H1 (cell line): ENCODE results near the gene RGL2. TPM values are rescaled to one million over a fixed set of nuclear protein-coding genes. Genes with fewer than 3 reads are reported as not detected.

Source experiments
- CTCF ChIA-PET: fragments of 300-600 bp; sonication (Branson Sonifier 250); formaldehyde crosslinking; loops from one replicate; lab custom pipeline; 2021; ENCODE audit not compliant: partially characterized antibody; lab: Charles Lee
- POLR2A ChIA-PET: fragments of 300-600 bp; sonication (Branson Sonifier 250); formaldehyde crosslinking; loops from one replicate; lab custom pipeline; 2021; ENCODE audit warnings: inconsistent platforms; ENCODE audit not compliant: partially characterized antibody; lab: Charles Lee
- DNase-seq, 2 experiments: peaks; one replicate each; pipeline versions ENCODE4 v3.0.0 to v3.0.0-alpha.2; 2010 to 2022; ENCODE audit warnings: low spot score in 2 of 2, low read depth in 1 of 2, mixed read lengths in 1 of 2
- FAIRE-seq: peaks from 2 replicates; lab custom pipeline; 2011; peaks lifted over from hg19 to GRCh38; lab: Jason Lieb, UNC
- H2AFZ ChIP-seq: 2 replicates; pipeline ENCODE4 v1.8.1; 2012; ENCODE audit warnings: low read length, inconsistent platforms
- H2AK5ac ChIP-seq: 2 replicates; pipeline ENCODE4 v1.6.1; 2013; ENCODE audit warnings: low read depth, low read length
- H2BK120ac ChIP-seq: replicated peaks from 2 replicates; pipeline ENCODE3; 2013; ENCODE audit warnings: low read depth, low read length, inconsistent platforms
- H2BK12ac ChIP-seq: 2 replicates; pipeline ENCODE4 v1.6.1; 2013; ENCODE audit warnings: low read depth, low read length
- H2BK15ac ChIP-seq: 2 replicates; pipeline ENCODE4 v1.6.1; 2013; ENCODE audit warnings: low read length
- H2BK20ac ChIP-seq: 2 replicates; pipeline ENCODE4 v1.6.1; 2013; ENCODE audit warnings: low read length
- H2BK5ac ChIP-seq: 2 replicates; pipeline ENCODE4 v1.6.1; 2013; ENCODE audit warnings: low read depth, low read length
- H3K14ac ChIP-seq: 2 replicates; pipeline ENCODE4 v1.6.1; 2013; ENCODE audit warnings: inconsistent platforms; ENCODE audit not compliant: insufficient read length
- H3K18ac ChIP-seq: 2 replicates; pipeline ENCODE4 v1.6.1; 2013; ENCODE audit warnings: low read length; ENCODE audit errors: extremely low read depth
- H3K23ac ChIP-seq: 2 replicates; pipeline ENCODE4 v1.6.1; 2013; ENCODE audit warnings: inconsistent platforms; ENCODE audit not compliant: insufficient read length
- H3K23me2 ChIP-seq: 2 replicates; pipeline ENCODE4 v1.6.1; 2013; ENCODE audit warnings: low read depth, low read length
- H3K27ac ChIP-seq: 2 replicates; pipeline ENCODE4 v1.6.1; 2011; ENCODE audit warnings: low read depth, low read length, inconsistent platforms
- H3K27me3 ChIP-seq, 4 experiments: replicated peaks in 1 of 4; 1 replicate in 1 of 4; 2 replicates in 3 of 4; pipeline versions ENCODE4 v1.6.1 to v1.8.1; 2011 to 2013; ENCODE audit warnings: low read length in 3 of 4, mild to moderate bottlenecking in 3 of 4, inconsistent platforms in 2 of 4, mixed read lengths in 2 of 4, moderate library complexity in 1 of 4; ENCODE audit not compliant: control insufficient read depth in 3 of 4, insufficient read depth in 3 of 4; ENCODE audit errors: extremely low read depth in 1 of 4
- H3K36me3 ChIP-seq, 4 experiments: 2 replicates each; pipeline versions ENCODE4 v1.6.1 to v1.8.1; 2011 to 2013; ENCODE audit warnings: mild to moderate bottlenecking in 4 of 4, low read length in 3 of 4, moderate library complexity in 2 of 4, control low read depth in 1 of 4, inconsistent platforms in 1 of 4; ENCODE audit not compliant: insufficient read depth in 4 of 4, control insufficient read depth in 2 of 4
- H3K4ac ChIP-seq: replicated peaks from 2 replicates; pipeline ENCODE3; 2013; ENCODE audit warnings: low read length, low read depth, mixed read lengths, inconsistent platforms; ENCODE audit not compliant: insufficient read length
- H3K4me1 ChIP-seq, 4 experiments: replicated peaks in 1 of 4; 1 replicate in 1 of 4; 2 replicates in 3 of 4; pipeline versions ENCODE4 v1.6.1 to v1.8.1; 2011 to 2013; ENCODE audit warnings: low read length in 3 of 4, inconsistent platforms in 2 of 4, mixed read lengths in 1 of 4; ENCODE audit not compliant: insufficient read depth in 4 of 4, control insufficient read depth in 3 of 4
- H3K4me2 ChIP-seq, 2 experiments: 2 replicates each; pipeline versions ENCODE4 v1.6.1 to v1.8.1; 2011 to 2013; ENCODE audit warnings: low read depth in 2 of 2, low read length in 2 of 2, control low read depth in 1 of 2, inconsistent platforms in 1 of 2, mild to moderate bottlenecking in 1 of 2; ENCODE audit not compliant: insufficient read depth in 1 of 2
- H3K4me3 ChIP-seq, 4 experiments: fragments of 200-600, 300-600 bp in 1 of 4; sonication (generic), shearing (Covaris generic), sonication (Bioruptor Twin) in 1 of 4; 2 replicates each; pipeline versions ENCODE4 v1.5.1 to v1.8.1; 2011 to 2016; ENCODE audit warnings: low read length in 4 of 4, low read depth in 3 of 4, control low read depth in 2 of 4, inconsistent platforms in 2 of 4, mild to moderate bottlenecking in 2 of 4, mixed read lengths in 1 of 4, moderate library complexity in 1 of 4; ENCODE audit not compliant: insufficient read depth in 2 of 4; ENCODE audit errors: extremely low read depth in 1 of 4
- H3K56ac ChIP-seq: replicated peaks from 2 replicates; pipeline ENCODE3; 2013; ENCODE audit warnings: low read depth, mild to moderate bottlenecking, mixed read lengths, low read length, inconsistent platforms; ENCODE audit not compliant: insufficient read length
- H3K79me1 ChIP-seq: 2 replicates; pipeline ENCODE4 v1.6.1; 2013; ENCODE audit warnings: low read depth, low read length, control low read depth
- H3K79me2 ChIP-seq, 2 experiments: 2 replicates each; pipeline versions ENCODE4 v1.6.1 to v1.8.1; 2012 to 2013; ENCODE audit warnings: low read length in 2 of 2, mild to moderate bottlenecking in 2 of 2, inconsistent platforms in 1 of 2; ENCODE audit not compliant: insufficient read depth in 2 of 2, control insufficient read depth in 1 of 2
- H3K9ac ChIP-seq, 4 experiments: replicated peaks in 1 of 4; 1 replicate in 1 of 4; 2 replicates in 3 of 4; pipeline versions ENCODE4 v1.6.1 to v1.8.1; 2011 to 2013; ENCODE audit warnings: low read depth in 3 of 4, low read length in 3 of 4, control low read depth in 2 of 4, mild to moderate bottlenecking in 2 of 4, moderate library complexity in 2 of 4, inconsistent platforms in 1 of 4; ENCODE audit errors: extremely low read depth in 1 of 4
- H3K9me3 ChIP-seq, 2 experiments: 2 replicates each; pipeline versions ENCODE4 v1.6.1 to v1.8.1; 2012 to 2013; ENCODE audit warnings: mild to moderate bottlenecking in 2 of 2, moderate library complexity in 2 of 2, control low read depth in 1 of 2, inconsistent platforms in 1 of 2, low read depth in 1 of 2, low read length in 1 of 2, mixed read lengths in 1 of 2; ENCODE audit not compliant: insufficient read depth in 2 of 2
- H4K20me1 ChIP-seq, 2 experiments: replicated peaks in 1 of 2; 2 replicates each; pipeline versions ENCODE3 to v1.8.1; 2011 to 2013; ENCODE audit warnings: inconsistent platforms in 2 of 2, low read length in 2 of 2, mild to moderate bottlenecking in 1 of 2; ENCODE audit not compliant: insufficient read depth in 2 of 2, control insufficient read depth in 1 of 2
- H4K5ac ChIP-seq: 2 replicates; pipeline ENCODE4 v1.6.1; 2013; ENCODE audit warnings: low read length, low read depth, mixed read lengths, inconsistent platforms; ENCODE audit not compliant: insufficient read length
- H4K8ac ChIP-seq: 2 replicates; pipeline ENCODE4 v1.8.0; 2013; ENCODE audit warnings: mild to moderate bottlenecking, moderate library complexity, low read length, inconsistent platforms; ENCODE audit not compliant: insufficient read depth; ENCODE audit errors: extremely low read depth
- H4K91ac ChIP-seq: replicated peaks from 2 replicates; pipeline ENCODE3; 2013; ENCODE audit warnings: low read length, mixed read lengths, inconsistent platforms; ENCODE audit not compliant: insufficient read length
- KDM1A ChIP-seq: fragments of 200-600, 300-600 bp; sonication (generic); IDR thresholded peaks from 2 replicates; pipeline ENCODE4 v1.7.1; 2016; ENCODE audit warnings: mild to moderate bottlenecking, low read length, borderline replicate concordance
- RAD21 ChIP-seq, 2 experiments: IDR thresholded peaks in 1 of 2; conservative IDR thresholded peaks in 1 of 2; 2 replicates each; pipeline ENCODE4 v1.6.1; 2011; ENCODE audit warnings: low read depth in 2 of 2, low read length in 2 of 2, improper control_type of control experiment in 1 of 2, inconsistent platforms in 1 of 2, mild to moderate bottlenecking in 1 of 2, moderate library complexity in 1 of 2
- WGBS, 2 experiments: shearing (Covaris generic) in 1 of 2; methylation state at CpG; one replicate each; pipeline versions ENCODE4 v1.1.6 to v1.1.7; 2013 to 2015; ENCODE audit warnings: low lambda C conversion rate in 2 of 2, mixed read lengths in 2 of 2, inconsistent platforms in 1 of 2, low coverage in 1 of 2, missing lambda C conversion rate in 1 of 2; ENCODE audit not compliant: insufficient replicate concordance in 2 of 2, insufficient coverage in 1 of 2, insufficient read length in 1 of 2; ENCODE audit errors: extremely low coverage in 1 of 2, missing lambda C conversion rate in 1 of 2; 5-methylcytosine and 5-hydroxymethylcytosine counted together
- polyA plus RNA-seq, 7 experiments: library from polyadenylated mRNA; depleted of rRNA in 3 of 7; stranded (reverse) in 5 of 7; unstranded in 2 of 7; fragments of >200 nt in 5 of 7; fragments of 200-250 nt in 2 of 7; gene quantifications; 1 replicate in 5 of 7; 2 replicates in 1 of 7; 4 replicates in 1 of 7; pipeline versions ENCODE4 v1.2.1 to v1.2.3, GENCODE V29; 2011 to 2013; ENCODE audit warnings: missing spikeins in 2 of 7, mixed read lengths in 2 of 7
- total RNA-seq: library from RNA; stranded (reverse); fragmentation: NEBNext Ultra II Directional; extraction: Animal tissue kit (Norgen Biotek cat#: 25700); gene quantifications from 2 replicates; pipeline ENCODE4 v1.2.1, GENCODE V29; 2021

Gene RGL2
- total and polyA plus RNA-seq, 2 of the 8 experiments (the other 6 are each of a cell fraction or from before 2014, with no cell fraction given) = 58.1 to 80.3 TPM

DNA sequence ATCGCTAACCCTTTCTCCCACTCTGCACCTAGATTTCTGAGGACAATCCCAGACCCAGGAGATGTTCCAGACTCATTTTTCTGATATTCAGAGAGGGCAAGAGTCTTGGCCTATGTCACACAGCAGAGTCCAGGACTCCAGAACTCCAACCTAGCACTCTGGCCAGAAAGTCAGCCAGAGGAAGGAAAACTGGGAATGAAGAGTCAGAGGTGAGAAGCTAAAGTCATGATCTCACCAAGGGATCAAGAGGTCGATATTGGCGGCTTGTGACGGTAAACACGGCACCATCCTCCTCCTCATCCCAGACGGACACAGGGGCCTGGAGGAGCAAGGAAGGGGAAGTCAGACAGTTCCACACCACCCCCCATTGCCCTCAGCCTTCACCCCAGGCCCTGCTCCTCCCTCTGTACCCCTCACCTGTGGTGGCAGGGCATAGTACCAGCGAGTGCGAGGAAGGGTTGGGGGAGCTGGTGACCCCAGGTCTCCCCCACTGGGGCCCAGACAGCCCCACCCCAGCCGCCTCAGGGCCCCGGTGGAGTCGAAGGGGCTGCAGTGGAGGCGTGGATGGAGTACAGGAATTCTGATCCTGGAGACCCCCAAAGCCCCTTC, 1.8 kb downstream of the RGL2 start:
- H3K27ac ChIP-seq = peak overlapping the region; percentile 79
- H3K23me2 ChIP-seq = peaks cover 16% of the 10 kb centered on the region
- 0 out of 2 replicates have a peak overlapping the region, but pooled peaks have one; percentile 20 for H2AK5ac ChIP-seq
- H3K79me2 ChIP-seq = peaks cover 0 to 24% of the 10 kb centered on the region in 2 experiments; a peak in 2 of 4 replicates
- ChIA-PET CTCF (interaction anchor here (0.6 to 6.2 kb wide), 10 partner anchors 8 to 363 kb away, joined by 3 to 77 read pairs (median 3); partner anchors contain the start of genes B3GALT4, CUTA, PFDN6 and WDR46), POLR2A (interaction anchor here (0.8 to 16.7 kb wide), 10 partner anchors 8 to 325 kb away, joined by 3 to 337 read pairs (median 12); partner anchors contain the start of genes B3GALT4, PFDN6, RPS18 and TAPBP)
- TF ChIP-seq RAD21 (IDR thresholded peaks at IDR 0.05 in 1 of 2, conservative IDR thresholded peaks at IDR 0.05 in 1 of 2; ENCODE audit: low read depth in 2 of 2, low read length in 2 of 2) (no peak), KDM1A (peak; percentile 35; the same call in 1 of the 2 replicates)
- no peaks in the 10 kb centered on the region for H3K9me3 ChIP-seq
- peaks cover 5 to 10% (median 8%) of the 10 kb centered on the region in 4 experiments; a peak in 7 of 8 replicates for H3K36me3 ChIP-seq
- H3K23ac ChIP-seq = no peak overlapping the region
- peak overlapping the region; percentile 55 for H4K5ac ChIP-seq
- peak overlapping the region; percentile 75; the same call in 1 of the 2 replicates for H4K8ac ChIP-seq
- peak overlapping the region; percentile 69; the same call in 1 of the 2 replicates for H2BK5ac ChIP-seq
- H3K56ac ChIP-seq = peak overlapping the region; percentile 2
- peak overlapping the region; percentile 34 to 98 for H3K4me2 ChIP-seq
- WGBS, 2 experiments = 53% methylated on average over 8 of the region's 12 CpGs; no CpG with 5 or more reads in 1 of the 2 experiments
- H4K91ac ChIP-seq = peak overlapping the region; percentile 36
- H3K4ac ChIP-seq = peak overlapping the region; percentile 1
- peak overlapping the region in 3 of 4 experiments; percentile 54 to 72 (median 59); a peak in 6 of 7 replicates for H3K9ac ChIP-seq
- H2BK120ac ChIP-seq = no peak overlapping the region
- H2BK20ac ChIP-seq = no peak overlapping the region
- 0 out of 2 replicates have a peak overlapping the region, but pooled peaks have one; percentile 40 for H2BK15ac ChIP-seq
- no peak overlapping the region for H3K14ac ChIP-seq
- peak overlapping the region; percentile 62; the same call in 1 of the 2 replicates for H3K18ac ChIP-seq
- H4K20me1 ChIP-seq = peaks cover 0 to 5% of the 10 kb centered on the region in 2 experiments
- H3K27me3 ChIP-seq = no peaks in the 10 kb centered on the region
- no peak for FAIRE-seq
- peak overlapping the region; percentile 69 to 91 (median 73) for H3K4me3 ChIP-seq
- H2BK12ac ChIP-seq = peak overlapping the region; percentile 71; the same call in 1 of the 2 replicates
- peaks cover 0 to 6% (median 4%) of the 10 kb centered on the region in 4 experiments; a peak in 6 of 7 replicates for H3K4me1 ChIP-seq
- no peak for DNase-seq
- no peak overlapping the region for H2AFZ ChIP-seq
- peaks cover 9% of the 10 kb centered on the region; the same call in 1 of the 2 replicates for H3K79me1 ChIP-seq
